Osteoblast (primary cell): ENCODE measurements around the gene ACYP1. TPM values are rescaled to one million over a fixed set of nuclear protein-coding genes. Genes with fewer than 3 reads are reported as not detected.

Source experiments
- DNase-seq: peaks from one replicate; pipeline ENCODE4 v3.0.0; 2011; ENCODE audit warnings: low spot score, mixed read lengths; ENCODE audit not compliant: insufficient read length; ENCODE audit errors: missing footprints
- H2AFZ ChIP-seq: 2 replicates; pipeline ENCODE4 v1.6.0; 2011; ENCODE audit warnings: mild to moderate bottlenecking, low read length
- H3K27ac ChIP-seq: 2 replicates; pipeline ENCODE4 v1.5.1; 2011; ENCODE audit warnings: mild to moderate bottlenecking, low read depth, low read length, moderate library complexity
- H3K27me3 ChIP-seq: 2 replicates; pipeline ENCODE4 v1.6.0; 2012; ENCODE audit warnings: mild to moderate bottlenecking, control low read depth, inconsistent platforms, low read length, moderate library complexity; ENCODE audit not compliant: insufficient read depth
- H3K36me3 ChIP-seq: 2 replicates; pipeline ENCODE4 v1.5.1; 2011; ENCODE audit warnings: mild to moderate bottlenecking, low read length, control low read depth, moderate library complexity; ENCODE audit not compliant: insufficient read depth
- H3K4me1 ChIP-seq: 2 replicates; pipeline ENCODE4 v1.5.1; 2011; ENCODE audit warnings: mild to moderate bottlenecking, low read length, control low read depth, moderate library complexity; ENCODE audit not compliant: insufficient read depth
- H3K4me2 ChIP-seq: 2 replicates; pipeline ENCODE4 v1.6.0; 2011; ENCODE audit warnings: mild to moderate bottlenecking, low read length; ENCODE audit not compliant: insufficient read depth
- H3K4me3 ChIP-seq: fragments of 200-600 bp; sonication (generic); 3 replicates; pipeline ENCODE4 v1.5.1; 2012; ENCODE audit warnings: mild to moderate bottlenecking, low read length, inconsistent platforms; ENCODE audit not compliant: insufficient read depth
- H3K79me2 ChIP-seq: 2 replicates; pipeline ENCODE4 v1.6.0; 2012; ENCODE audit warnings: mild to moderate bottlenecking, low read length, control low read depth, inconsistent platforms; ENCODE audit not compliant: insufficient read depth
- H3K9me3 ChIP-seq: 2 replicates; pipeline ENCODE4 v1.5.1; 2011; ENCODE audit warnings: low read depth, low read length, control low read depth
- H4K20me1 ChIP-seq: 2 replicates; pipeline ENCODE4 v1.6.0; 2012; ENCODE audit warnings: mild to moderate bottlenecking, low read length, control low read depth; ENCODE audit not compliant: insufficient read depth
- total RNA-seq: library from RNA; depleted of rRNA; stranded (reverse); fragments of >200 nt; gene quantifications from 2 replicates; pipeline ENCODE4 v1.2.3, GENCODE V29; 2012
- TF ChIP-seq, protein P1 (sequence below): IDR thresholded peaks from 2 replicates; pipeline ENCODE4 v1.5.1; 2011; ENCODE audit warnings: mild to moderate bottlenecking, low read depth, low read length, moderate library complexity; ENCODE audit errors: extremely low read depth

Gene ACYP1
- total RNA-seq, 1 donor = 6.5 TPM

DNA sequence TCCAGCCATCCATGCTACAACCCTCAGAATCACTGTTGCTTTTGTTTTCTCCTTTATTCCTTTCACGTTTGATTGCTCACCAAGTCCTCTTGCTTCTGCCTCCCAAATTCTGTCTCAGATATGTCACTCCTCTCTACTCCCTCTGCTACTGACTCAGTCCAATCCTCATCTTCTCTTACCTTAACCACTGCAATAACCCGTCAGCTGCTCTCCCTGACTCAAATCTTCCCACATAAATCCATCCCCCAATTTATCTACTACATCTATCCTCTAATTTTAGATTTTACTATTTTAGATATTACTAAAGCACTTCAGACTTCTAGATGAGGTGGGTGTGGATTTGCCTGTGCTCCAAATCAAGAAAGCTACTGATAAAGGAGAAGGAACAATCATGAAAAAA is 37.9 kb downstream of the ACYP1 start:
- TF ChIP-seq, protein P1, sequence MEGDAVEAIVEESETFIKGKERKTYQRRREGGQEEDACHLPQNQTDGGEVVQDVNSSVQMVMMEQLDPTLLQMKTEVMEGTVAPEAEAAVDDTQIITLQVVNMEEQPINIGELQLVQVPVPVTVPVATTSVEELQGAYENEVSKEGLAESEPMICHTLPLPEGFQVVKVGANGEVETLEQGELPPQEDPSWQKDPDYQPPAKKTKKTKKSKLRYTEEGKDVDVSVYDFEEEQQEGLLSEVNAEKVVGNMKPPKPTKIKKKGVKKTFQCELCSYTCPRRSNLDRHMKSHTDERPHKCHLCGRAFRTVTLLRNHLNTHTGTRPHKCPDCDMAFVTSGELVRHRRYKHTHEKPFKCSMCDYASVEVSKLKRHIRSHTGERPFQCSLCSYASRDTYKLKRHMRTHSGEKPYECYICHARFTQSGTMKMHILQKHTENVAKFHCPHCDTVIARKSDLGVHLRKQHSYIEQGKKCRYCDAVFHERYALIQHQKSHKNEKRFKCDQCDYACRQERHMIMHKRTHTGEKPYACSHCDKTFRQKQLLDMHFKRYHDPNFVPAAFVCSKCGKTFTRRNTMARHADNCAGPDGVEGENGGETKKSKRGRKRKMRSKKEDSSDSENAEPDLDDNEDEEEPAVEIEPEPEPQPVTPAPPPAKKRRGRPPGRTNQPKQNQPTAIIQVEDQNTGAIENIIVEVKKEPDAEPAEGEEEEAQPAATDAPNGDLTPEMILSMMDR = no peak
- H4K20me1 ChIP-seq = peaks cover 4% of the 10 kb centered on the region
- no peaks in the 10 kb centered on the region for H3K27me3 ChIP-seq
- no peak overlapping the region for H3K4me2 ChIP-seq
- peaks cover 10% of the 10 kb centered on the region for H3K4me1 ChIP-seq
- no peaks in the 10 kb centered on the region for H3K79me2 ChIP-seq
- H3K27ac ChIP-seq = peak overlapping the region; percentile 49
- peaks cover 43% of the 10 kb centered on the region for H3K36me3 ChIP-seq
- H3K9me3 ChIP-seq = no peaks in the 10 kb centered on the region
- DNase-seq = no peak
- no peak overlapping the region for H3K4me3 ChIP-seq
- no peak overlapping the region for H2AFZ ChIP-seq

DNA sequence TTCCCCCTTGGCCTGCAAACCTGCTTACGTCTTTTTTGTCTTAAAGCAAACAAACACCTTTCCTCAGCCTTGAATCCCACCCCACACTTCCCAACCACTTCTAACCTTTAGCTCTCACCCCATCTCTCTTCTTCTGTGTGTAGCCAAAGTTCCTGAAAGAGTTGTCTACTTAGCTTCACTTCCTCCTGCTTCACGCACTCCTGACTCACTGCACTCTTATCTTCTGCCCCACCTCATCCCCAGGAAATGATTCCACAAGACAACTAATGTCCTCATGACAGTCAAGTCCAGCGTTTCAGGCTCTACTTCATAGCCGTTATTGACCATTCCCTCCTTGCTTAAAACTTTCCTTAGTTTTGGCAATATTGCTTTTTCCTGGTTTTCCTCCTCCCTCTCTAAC is 38.7 kb downstream of the ACYP1 start:
- H4K20me1 ChIP-seq = peaks cover 4% of the 10 kb centered on the region
- no peak for DNase-seq
- no peak overlapping the region for H2AFZ ChIP-seq
- H3K4me2 ChIP-seq = peak overlapping the region; percentile 11
- no peak overlapping the region for H3K4me3 ChIP-seq
- H3K4me1 ChIP-seq = peaks cover 10% of the 10 kb centered on the region
- H3K36me3 ChIP-seq = peaks cover 40% of the 10 kb centered on the region
- H3K9me3 ChIP-seq = no peaks in the 10 kb centered on the region
- peak overlapping the region; percentile 49 for H3K27ac ChIP-seq
- no peaks in the 10 kb centered on the region for H3K27me3 ChIP-seq
- TF ChIP-seq, protein P1 = no peak
- no peaks in the 10 kb centered on the region for H3K79me2 ChIP-seq

DNA sequence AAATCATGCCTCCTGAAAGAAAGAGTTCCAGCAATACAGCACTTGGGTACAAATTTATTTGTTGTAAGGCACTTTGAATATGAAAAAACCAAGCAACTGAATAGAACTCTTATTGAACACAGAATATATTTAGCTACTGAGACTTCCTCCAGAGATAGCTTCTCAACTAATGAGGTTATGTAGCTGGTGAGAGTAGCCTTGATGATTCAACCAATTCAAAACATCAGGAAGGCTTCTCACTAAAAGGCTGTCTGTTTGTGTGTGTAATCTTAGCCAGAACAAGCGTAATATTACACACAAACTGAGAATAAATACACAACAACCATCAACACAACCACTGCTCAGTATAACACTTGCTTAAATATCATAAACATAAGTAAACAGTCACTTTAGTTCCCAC is 40.7 kb downstream of the ACYP1 start:
- peaks cover 51% of the 10 kb centered on the region for H3K36me3 ChIP-seq
- no peaks in the 10 kb centered on the region for H3K79me2 ChIP-seq
- peaks cover 10% of the 10 kb centered on the region for H3K4me1 ChIP-seq

DNA sequence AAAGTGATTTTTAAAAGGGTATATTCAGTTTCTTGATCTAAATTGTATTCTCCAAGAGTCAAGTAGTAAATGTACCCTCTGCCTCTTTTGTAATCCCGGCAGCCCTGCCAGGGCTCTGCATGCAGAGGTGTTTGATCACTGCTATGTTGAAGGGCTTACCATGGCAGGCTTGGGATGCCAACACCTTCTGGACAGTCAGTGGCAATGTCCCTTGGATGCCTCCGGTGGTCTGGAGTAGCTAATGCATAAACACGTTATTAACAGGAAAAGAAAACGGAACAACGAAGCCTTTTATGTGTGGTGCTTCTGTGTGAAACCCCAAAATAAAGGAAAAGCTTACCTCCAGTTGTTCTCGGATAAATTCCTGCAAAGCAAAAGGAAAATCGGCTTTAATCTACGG is 41.2 kb downstream of the ACYP1 start:
- Histone ChIP-seq H3K4me3 (no peak overlapping the region), H3K36me3 (peaks cover 53% of the 10 kb centered on the region), H3K4me1 (peaks cover 10% of the 10 kb centered on the region), H3K79me2 (no peaks in the 10 kb centered on the region), H4K20me1 (peaks cover 4% of the 10 kb centered on the region), H2AFZ (no peak overlapping the region), H3K9me3 (no peaks in the 10 kb centered on the region), H3K27ac (peak overlapping the region; percentile 2), H3K27me3 (no peaks in the 10 kb centered on the region), H3K4me2 (no peak overlapping the region)
- DNase-seq = no peak
- TF ChIP-seq, protein P1 = peak; percentile 31

More for the DNA sequence above, 40.7 kb downstream of the ACYP1 start:
- no peaks in the 10 kb centered on the region for H3K9me3 ChIP-seq
- H3K27me3 ChIP-seq = no peaks in the 10 kb centered on the region
- no peak for DNase-seq
- no peak overlapping the region for H2AFZ ChIP-seq
- H4K20me1 ChIP-seq = peaks cover 4% of the 10 kb centered on the region
- no peak overlapping the region for H3K4me3 ChIP-seq
- TF ChIP-seq, protein P1 = no peak
- no peak overlapping the region for H3K4me2 ChIP-seq
- peak overlapping the region; percentile 2 for H3K27ac ChIP-seq
